Lung microvascular endothelial cell (primary cell): ENCODE measurements around the gene PTGR3. TPM values are rescaled to one million over a fixed set of nuclear protein-coding genes. Genes with fewer than 3 reads are reported as not detected.
A peak's percentile ranks its signal among the peaks of the same experiment; 100 is the strongest.

Experiments used
- DNase-seq, 2 donors: peaks; one replicate each; pipeline versions ENCODE4 v3.0.0 to v3.0.0-alpha.2; 2010; ENCODE audit warnings: low read depth in 2 of 2
- total RNA-seq: library from RNA; depleted of rRNA; stranded (reverse); fragments of >200 nt; gene quantifications from 2 replicates; pipeline ENCODE4 v1.2.1, GENCODE V29; 2014

Gene PTGR3
- total RNA-seq, 1 donor from 2014 or later, result 10.3 TPM

- DNase-seq, result no peak
Observed at GRCh38 chr18:75235896-75236295, 27.0 kb upstream of the PTGR3 start.

GRCh38 chr18:75234901-75235300, 26.0 kb upstream of the PTGR3 start:
- no peak for DNase-seq

GRCh38 chr18:75231053-75231406, 22.1 kb upstream of the PTGR3 start:
- DNase-seq, result no peak

- DNase-seq, result peak; percentile 44 to 95
Observed at GRCh38 chr18:75230163-75231052, 21.5 kb upstream of the PTGR3 start.

- DNase-seq, result no peak
Observed at GRCh38 chr18:75229437-75229836, 20.5 kb upstream of the PTGR3 start.

- no peak for DNase-seq
Observed at GRCh38 chr18:75228967-75229366, 20.0 kb upstream of the PTGR3 start.

- no peak for DNase-seq
Observed at GRCh38 chr18:75227535-75228296, 18.8 kb upstream of the PTGR3 start.

- no peak for DNase-seq
Observed at GRCh38 chr18:75226956-75227316, 18.0 kb upstream of the PTGR3 start.

- DNase-seq, result peak in 1 of 2 donors; percentile 62
Observed at GRCh38 chr18:75226286-75226955, 17.5 kb upstream of the PTGR3 start.

GRCh38 chr18:75223687-75224347, 14.9 kb upstream of the PTGR3 start:
- DNase-seq, result peak in 1 of 2 donors; percentile 37

- no peak for DNase-seq
Observed at GRCh38 chr18:75222407-75222806, 13.5 kb upstream of the PTGR3 start.

GRCh38 chr18:75221897-75222296, 13.0 kb upstream of the PTGR3 start:
- DNase-seq, result peak; percentile 56 to 70

- DNase-seq, result no peak
Observed at GRCh38 chr18:75221397-75221796, 12.5 kb upstream of the PTGR3 start.

GRCh38 chr18:75220551-75221355, 11.8 kb upstream of the PTGR3 start:
- DNase-seq, result no peak

GRCh38 chr18:75219745-75220375, 10.9 kb upstream of the PTGR3 start:
- DNase-seq, result no peak

GRCh38 chr18:75218065-75218923, 9.4 kb upstream of the PTGR3 start:
- DNase-seq, result no peak

- no peak for DNase-seq
Observed at GRCh38 chr18:75216911-75217689, 8.2 kb upstream of the PTGR3 start.

GRCh38 chr18:75216212-75216910, 7.4 kb upstream of the PTGR3 start:
- DNase-seq, result no peak
